GM12878 (cell line): ENCODE data around the gene LAMB1.

Experiments
- BRCA1 ChIP-seq: IDR thresholded peaks from 2 replicates; pipeline ENCODE4 v1.6.1; 2011; ENCODE audit warnings: low read depth, low read length, improper control_type of control experiment
- CBX3 ChIP-seq: fragments of 200-600 bp; sonication (generic); IDR thresholded peaks from 2 replicates; pipeline ENCODE4 v1.6.1; 2016; ENCODE audit warnings: low read depth, borderline replicate concordance
- EP300 ChIP-seq, 2 experiments: fragments of 150-350 bp in 1 of 2; IDR thresholded peaks; 2 replicates each; pipeline ENCODE4 v1.6.1; 2011 to 2012; ENCODE audit warnings: low read depth in 2 of 2, low read length in 2 of 2, borderline replicate concordance in 1 of 2, improper control_type of control experiment in 1 of 2, inconsistent platforms in 1 of 2; ENCODE audit not compliant: control insufficient read depth in 1 of 2
- ESRRA ChIP-seq: IDR thresholded peaks from 2 replicates; pipeline ENCODE4 v1.6.1; 2012; ENCODE audit warnings: mild to moderate bottlenecking, low read length, improper control_type of control experiment
- POLR2A ChIP-seq: IDR thresholded peaks from 2 replicates; pipeline ENCODE4 v1.6.1; 2011; ENCODE audit warnings: low read depth, mild to moderate bottlenecking, low read length
- SREBF1 ChIP-seq: IDR thresholded peaks from 2 replicates; pipeline ENCODE4 v1.6.1; 2012; ENCODE audit warnings: mild to moderate bottlenecking, low read length
- YY1 ChIP-seq: IDR thresholded peaks from 2 replicates; pipeline ENCODE4 v1.6.1; 2011; ENCODE audit warnings: low read depth, mild to moderate bottlenecking, low read length
- TF ChIP-seq, protein P1 (sequence below), 3 experiments: IDR thresholded peaks in 2 of 3; conservative IDR thresholded peaks in 1 of 3; 2 replicates each; pipeline ENCODE4 v1.5.1; 2011; ENCODE audit warnings: low read depth in 3 of 3, low read length in 3 of 3, mild to moderate bottlenecking in 3 of 3, control low read depth in 2 of 3, moderate library complexity in 2 of 3, inconsistent platforms in 1 of 3, mixed read lengths in 1 of 3; ENCODE audit not compliant: control insufficient read depth in 2 of 3, insufficient read depth in 1 of 3; ENCODE audit errors: extremely low read depth in 1 of 3
- TF ChIP-seq, protein P2 (sequence below): IDR thresholded peaks from 2 replicates; pipeline ENCODE4 v1.6.1; 2012; ENCODE audit warnings: low read depth, low read length, improper control_type of control experiment
- TF ChIP-seq, protein P3 (sequence below): IDR thresholded peaks from 2 replicates; pipeline ENCODE4 v1.6.1; 2012; ENCODE audit warnings: improper control_type of control experiment, low read depth, low read length; ENCODE audit not compliant: insufficient replicate concordance
- TF ChIP-seq, protein P4 (sequence below): fragments of 150-350 bp; IDR thresholded peaks from 2 replicates; pipeline ENCODE4 v1.6.1; 2016; ENCODE audit warnings: low read depth, low read length

DNA sequence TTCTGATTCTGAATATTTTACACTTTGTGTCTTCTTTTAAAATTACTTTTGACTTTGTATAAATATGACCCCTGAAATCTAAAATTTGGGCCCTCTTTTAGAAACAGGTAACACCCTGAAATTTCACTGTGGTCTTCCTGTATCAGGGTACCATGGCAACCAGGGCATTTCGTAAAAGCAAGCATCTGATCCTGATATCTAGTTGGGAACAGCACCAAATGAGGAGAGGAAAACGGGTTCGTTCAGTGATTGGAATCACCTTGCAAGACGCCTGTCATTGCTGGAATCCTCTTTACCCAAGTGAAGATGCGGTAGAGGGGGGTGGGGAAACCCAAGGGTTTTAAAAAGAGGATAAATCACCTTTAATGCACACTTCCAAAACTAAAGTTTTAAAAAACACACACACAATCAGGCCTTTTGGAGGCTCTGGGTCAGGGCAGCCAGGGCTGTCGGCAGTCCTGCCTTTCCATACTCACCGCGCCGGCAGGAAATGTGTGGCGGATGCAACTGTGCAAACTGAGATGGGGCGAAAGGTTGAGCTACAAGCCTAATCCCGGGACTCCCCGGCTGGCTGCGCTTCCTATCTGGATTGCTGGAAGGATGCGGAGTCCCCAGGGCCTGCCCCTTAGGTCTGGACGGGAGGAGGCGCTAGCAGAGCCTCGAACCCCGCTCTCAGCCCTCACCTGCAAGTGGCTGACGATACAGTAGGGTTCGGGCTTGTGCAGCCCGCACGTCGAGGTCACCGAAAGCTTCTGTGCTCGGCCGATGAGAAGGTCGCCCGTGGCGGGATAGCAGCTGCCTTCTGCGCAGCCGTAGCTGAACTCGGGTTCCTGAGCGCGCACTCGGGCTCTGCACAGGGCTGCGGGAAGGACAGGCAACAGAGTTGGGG is 1.8 kb downstream of the LAMB1 start:
- TF ChIP-seq, protein P1, sequence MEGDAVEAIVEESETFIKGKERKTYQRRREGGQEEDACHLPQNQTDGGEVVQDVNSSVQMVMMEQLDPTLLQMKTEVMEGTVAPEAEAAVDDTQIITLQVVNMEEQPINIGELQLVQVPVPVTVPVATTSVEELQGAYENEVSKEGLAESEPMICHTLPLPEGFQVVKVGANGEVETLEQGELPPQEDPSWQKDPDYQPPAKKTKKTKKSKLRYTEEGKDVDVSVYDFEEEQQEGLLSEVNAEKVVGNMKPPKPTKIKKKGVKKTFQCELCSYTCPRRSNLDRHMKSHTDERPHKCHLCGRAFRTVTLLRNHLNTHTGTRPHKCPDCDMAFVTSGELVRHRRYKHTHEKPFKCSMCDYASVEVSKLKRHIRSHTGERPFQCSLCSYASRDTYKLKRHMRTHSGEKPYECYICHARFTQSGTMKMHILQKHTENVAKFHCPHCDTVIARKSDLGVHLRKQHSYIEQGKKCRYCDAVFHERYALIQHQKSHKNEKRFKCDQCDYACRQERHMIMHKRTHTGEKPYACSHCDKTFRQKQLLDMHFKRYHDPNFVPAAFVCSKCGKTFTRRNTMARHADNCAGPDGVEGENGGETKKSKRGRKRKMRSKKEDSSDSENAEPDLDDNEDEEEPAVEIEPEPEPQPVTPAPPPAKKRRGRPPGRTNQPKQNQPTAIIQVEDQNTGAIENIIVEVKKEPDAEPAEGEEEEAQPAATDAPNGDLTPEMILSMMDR (IDR thresholded peaks at IDR 0.05 in 2 of 3, conservative IDR thresholded peaks at IDR 0.05 in 1 of 3; ENCODE audit: control insufficient read depth in 2 of 3, extremely low read depth in 1 of 3, insufficient read depth in 1 of 3, low read depth in 3 of 3, low read length in 3 of 3), result no peak
- TF ChIP-seq ESRRA (no peak), CBX3 (no peak), SREBF1 (no peak), BRCA1 (no peak), YY1 (no peak), POLR2A (no peak), EP300 (IDR thresholded peaks at IDR 0.05; ENCODE audit: borderline replicate concordance in 1 of 2, control insufficient read depth in 1 of 2, low read depth in 2 of 2, low read length in 2 of 2) (no peak)
- TF ChIP-seq, protein P2, sequence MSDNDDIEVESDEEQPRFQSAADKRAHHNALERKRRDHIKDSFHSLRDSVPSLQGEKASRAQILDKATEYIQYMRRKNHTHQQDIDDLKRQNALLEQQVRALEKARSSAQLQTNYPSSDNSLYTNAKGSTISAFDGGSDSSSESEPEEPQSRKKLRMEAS, result no peak
- TF ChIP-seq, protein P3, sequence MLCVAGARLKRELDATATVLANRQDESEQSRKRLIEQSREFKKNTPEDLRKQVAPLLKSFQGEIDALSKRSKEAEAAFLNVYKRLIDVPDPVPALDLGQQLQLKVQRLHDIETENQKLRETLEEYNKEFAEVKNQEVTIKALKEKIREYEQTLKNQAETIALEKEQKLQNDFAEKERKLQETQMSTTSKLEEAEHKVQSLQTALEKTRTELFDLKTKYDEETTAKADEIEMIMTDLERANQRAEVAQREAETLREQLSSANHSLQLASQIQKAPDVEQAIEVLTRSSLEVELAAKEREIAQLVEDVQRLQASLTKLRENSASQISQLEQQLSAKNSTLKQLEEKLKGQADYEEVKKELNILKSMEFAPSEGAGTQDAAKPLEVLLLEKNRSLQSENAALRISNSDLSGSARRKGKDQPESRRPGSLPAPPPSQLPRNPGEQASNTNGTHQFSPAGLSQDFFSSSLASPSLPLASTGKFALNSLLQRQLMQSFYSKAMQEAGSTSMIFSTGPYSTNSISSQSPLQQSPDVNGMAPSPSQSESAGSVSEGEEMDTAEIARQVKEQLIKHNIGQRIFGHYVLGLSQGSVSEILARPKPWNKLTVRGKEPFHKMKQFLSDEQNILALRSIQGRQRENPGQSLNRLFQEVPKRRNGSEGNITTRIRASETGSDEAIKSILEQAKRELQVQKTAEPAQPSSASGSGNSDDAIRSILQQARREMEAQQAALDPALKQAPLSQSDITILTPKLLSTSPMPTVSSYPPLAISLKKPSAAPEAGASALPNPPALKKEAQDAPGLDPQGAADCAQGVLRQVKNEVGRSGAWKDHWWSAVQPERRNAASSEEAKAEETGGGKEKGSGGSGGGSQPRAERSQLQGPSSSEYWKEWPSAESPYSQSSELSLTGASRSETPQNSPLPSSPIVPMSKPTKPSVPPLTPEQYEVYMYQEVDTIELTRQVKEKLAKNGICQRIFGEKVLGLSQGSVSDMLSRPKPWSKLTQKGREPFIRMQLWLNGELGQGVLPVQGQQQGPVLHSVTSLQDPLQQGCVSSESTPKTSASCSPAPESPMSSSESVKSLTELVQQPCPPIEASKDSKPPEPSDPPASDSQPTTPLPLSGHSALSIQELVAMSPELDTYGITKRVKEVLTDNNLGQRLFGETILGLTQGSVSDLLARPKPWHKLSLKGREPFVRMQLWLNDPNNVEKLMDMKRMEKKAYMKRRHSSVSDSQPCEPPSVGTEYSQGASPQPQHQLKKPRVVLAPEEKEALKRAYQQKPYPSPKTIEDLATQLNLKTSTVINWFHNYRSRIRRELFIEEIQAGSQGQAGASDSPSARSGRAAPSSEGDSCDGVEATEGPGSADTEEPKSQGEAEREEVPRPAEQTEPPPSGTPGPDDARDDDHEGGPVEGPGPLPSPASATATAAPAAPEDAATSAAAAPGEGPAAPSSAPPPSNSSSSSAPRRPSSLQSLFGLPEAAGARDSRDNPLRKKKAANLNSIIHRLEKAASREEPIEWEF, result no peak
- TF ChIP-seq, protein P4, sequence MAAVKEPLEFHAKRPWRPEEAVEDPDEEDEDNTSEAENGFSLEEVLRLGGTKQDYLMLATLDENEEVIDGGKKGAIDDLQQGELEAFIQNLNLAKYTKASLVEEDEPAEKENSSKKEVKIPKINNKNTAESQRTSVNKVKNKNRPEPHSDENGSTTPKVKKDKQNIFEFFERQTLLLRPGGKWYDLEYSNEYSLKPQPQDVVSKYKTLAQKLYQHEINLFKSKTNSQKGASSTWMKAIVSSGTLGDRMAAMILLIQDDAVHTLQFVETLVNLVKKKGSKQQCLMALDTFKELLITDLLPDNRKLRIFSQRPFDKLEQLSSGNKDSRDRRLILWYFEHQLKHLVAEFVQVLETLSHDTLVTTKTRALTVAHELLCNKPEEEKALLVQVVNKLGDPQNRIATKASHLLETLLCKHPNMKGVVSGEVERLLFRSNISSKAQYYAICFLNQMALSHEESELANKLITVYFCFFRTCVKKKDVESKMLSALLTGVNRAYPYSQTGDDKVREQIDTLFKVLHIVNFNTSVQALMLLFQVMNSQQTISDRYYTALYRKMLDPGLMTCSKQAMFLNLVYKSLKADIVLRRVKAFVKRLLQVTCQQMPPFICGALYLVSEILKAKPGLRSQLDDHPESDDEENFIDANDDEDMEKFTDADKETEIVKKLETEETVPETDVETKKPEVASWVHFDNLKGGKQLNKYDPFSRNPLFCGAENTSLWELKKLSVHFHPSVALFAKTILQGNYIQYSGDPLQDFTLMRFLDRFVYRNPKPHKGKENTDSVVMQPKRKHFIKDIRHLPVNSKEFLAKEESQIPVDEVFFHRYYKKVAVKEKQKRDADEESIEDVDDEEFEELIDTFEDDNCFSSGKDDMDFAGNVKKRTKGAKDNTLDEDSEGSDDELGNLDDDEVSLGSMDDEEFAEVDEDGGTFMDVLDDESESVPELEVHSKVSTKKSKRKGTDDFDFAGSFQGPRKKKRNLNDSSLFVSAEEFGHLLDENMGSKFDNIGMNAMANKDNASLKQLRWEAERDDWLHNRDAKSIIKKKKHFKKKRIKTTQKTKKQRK, result no peak
